BJ (cell line): ENCODE measurements around the gene WDR35. TPM values are rescaled to one million over a fixed set of nuclear protein-coding genes. Genes with fewer than 3 reads are reported as not detected.
"Not testable (repeated sequence)": the region's sequence is repeated elsewhere in the genome, so short reads cannot be mapped to it uniquely, and the experiment has no call there.

Experiments
- CTCF ChIA-PET: fragments of 350-600 bp; formaldehyde crosslinking; extraction: SDS; loops from one replicate; lab custom pipeline; 2021; ENCODE audit warnings: antibody characterized with exemption, inconsistent platforms; lab: Yijun Ruan, JAX
- POLR2A ChIA-PET: fragments of 300-600 bp; sonication (Branson Sonifier 250); formaldehyde crosslinking; extraction: SDS; loops from one replicate; lab custom pipeline; 2021; ENCODE audit warnings: antibody characterized with exemption; lab: Charles Lee
- DNase-seq: peaks from one replicate; pipeline ENCODE4 v3.0.0-alpha.2; 2011; ENCODE audit warnings: low read depth
- H3K27me3 ChIP-seq: 2 replicates; pipeline ENCODE4 v1.6.0; 2011; ENCODE audit warnings: low read length; ENCODE audit not compliant: control insufficient read depth, insufficient read depth
- H3K36me3 ChIP-seq: 2 replicates; pipeline ENCODE4 v1.5.1; 2011; ENCODE audit warnings: low read length; ENCODE audit not compliant: control insufficient read depth, insufficient read depth
- H3K4me3 ChIP-seq: 2 replicates; pipeline ENCODE4 v1.5.1; 2011; ENCODE audit warnings: low read depth, mild to moderate bottlenecking, control low read depth, low read length
- CTCF ChIP-seq: IDR thresholded peaks from 2 replicates; pipeline ENCODE4 v1.5.1; 2011; ENCODE audit warnings: low read depth, mild to moderate bottlenecking, control low read depth, inconsistent platforms, low read length, moderate library complexity; ENCODE audit not compliant: insufficient read depth
- polyA plus RNA-seq: library from polyadenylated mRNA; depleted of rRNA; stranded (reverse); fragments of >200 nt; gene quantifications from 2 replicates; pipeline ENCODE4 v1.2.3, GENCODE V29; 2011

Gene WDR35
- polyA plus RNA-seq, 1 experiment, result 2.5 TPM

GRCh38 chr2:19883971-19884720, 105.8 kb downstream of the WDR35 start:
- Histone ChIP-seq H3K4me3 (no peak overlapping the region), H3K27me3 (no peaks in the 10 kb centered on the region), H3K36me3 (no peaks in the 10 kb centered on the region)
- ChIA-PET CTCF (interaction anchor here (1.4 to 1.5 kb wide), 2 partner anchors 12 to 16 kb away, joined by 3 read pairs; no protein-coding TSS in a partner anchor), POLR2A (no interaction called here)
- TF ChIP-seq CTCF, result no peak
- no peak for DNase-seq

GRCh38 chr2:19883486-19883885, 106.4 kb downstream of the WDR35 start:
- Histone ChIP-seq H3K4me3 (no peak overlapping the region), H3K27me3 (no peaks in the 10 kb centered on the region), H3K36me3 (no peaks in the 10 kb centered on the region)
- CTCF ChIA-PET, result interaction anchor here (1.5 kb wide), 1 partner anchor 11 kb away, joined by 3 read pairs; no protein-coding TSS in a partner anchor
- DNase-seq, result no peak
- no peak for TF ChIP-seq CTCF
- POLR2A ChIA-PET, result no interaction called here

- ChIA-PET POLR2A (no interaction called here), CTCF (interaction anchor here (0.6 kb wide), 1 partner anchor 167 kb away, joined by 3 read pairs; no protein-coding TSS in a partner anchor)
- TF ChIP-seq CTCF, result no peak
- H3K4me3 ChIP-seq, result no peak overlapping the region
- no peaks in the 10 kb centered on the region for H3K27me3 ChIP-seq
- no peak for DNase-seq
- no peaks in the 10 kb centered on the region for H3K36me3 ChIP-seq
These were observed 107.6 kb downstream of the WDR35 start for GRCh38 chr2:19882286-19882685.

- ChIA-PET CTCF (interaction anchor here (0.6 kb wide), 1 partner anchor 166 kb away, joined by 3 read pairs; no protein-coding TSS in a partner anchor), POLR2A (no interaction called here)
- H3K27me3 ChIP-seq, result no peaks in the 10 kb centered on the region
- no peak for TF ChIP-seq CTCF
- DNase-seq, result no peak
- no peak overlapping the region for H3K4me3 ChIP-seq
- H3K36me3 ChIP-seq, result no peaks in the 10 kb centered on the region
These were observed 108.0 kb downstream of the WDR35 start for GRCh38 chr2:19881908-19882265.

- CTCF ChIA-PET, result interaction anchor here (1.6 kb wide), 1 partner anchor 18 kb away, joined by 4 read pairs; no protein-coding TSS in a partner anchor
- no peak for DNase-seq
- Histone ChIP-seq H3K27me3 (no peaks in the 10 kb centered on the region), H3K4me3 (no peak overlapping the region), H3K36me3 (no peaks in the 10 kb centered on the region)
- no peak for TF ChIP-seq CTCF
- POLR2A ChIA-PET, result no interaction called here
These were observed 108.5 kb downstream of the WDR35 start for GRCh38 chr2:19881221-19881907.

- H3K27me3 ChIP-seq, POLR2A ChIA-PET, DNase-seq, H3K36me3 ChIP-seq, H3K4me3 ChIP-seq: not testable (repeated sequence)
- CTCF ChIA-PET, result interaction anchor here (1.1 to 1.6 kb wide), 2 partner anchors 16 to 17 kb away, joined by 3 to 4 read pairs; no protein-coding TSS in a partner anchor
These were observed 109.7 kb downstream of the WDR35 start for GRCh38 chr2:19880191-19880590.
